Esophagus mucosa (tissue), 1 donor: ENCODE measurements around the gene ATPAF1. TPM values are rescaled to one million over a fixed set of nuclear protein-coding genes. Genes with fewer than 3 reads are reported as not detected.
"Not testable (repeated sequence)": the region's sequence is repeated elsewhere in the genome, so short reads cannot be mapped to it uniquely, and the experiment has no call there.

Experiments
- ATAC-seq: fragments of 200-7000 bp; cut with Tn5 transposase; one replicate; pipeline ENCODE4 v1.9.1; 2020
- total RNA-seq: library from RNA; stranded (reverse); gene quantifications from one replicate; pipeline ENCODE4 v1.2.4, GENCODE V29; 2023
- donor health status: DM: yes; HTN: yes; CAD: no.

ATPAF1 gene
- total RNA-seq, result 24.2 TPM

- peak; percentile 84 for ATAC-seq
These were observed at the start of gene ATPAF1 for GRCh38 chr1:46667782-46668760. TSS of gene ATPAF1 (minus strand) at chr1:46668364. CDS start at chr1:46668322, 42 bp downstream.

GRCh38 chr1:46717654-46718053 is 49.5 kb upstream of the ATPAF1 start:
- no peak for ATAC-seq

DNA sequence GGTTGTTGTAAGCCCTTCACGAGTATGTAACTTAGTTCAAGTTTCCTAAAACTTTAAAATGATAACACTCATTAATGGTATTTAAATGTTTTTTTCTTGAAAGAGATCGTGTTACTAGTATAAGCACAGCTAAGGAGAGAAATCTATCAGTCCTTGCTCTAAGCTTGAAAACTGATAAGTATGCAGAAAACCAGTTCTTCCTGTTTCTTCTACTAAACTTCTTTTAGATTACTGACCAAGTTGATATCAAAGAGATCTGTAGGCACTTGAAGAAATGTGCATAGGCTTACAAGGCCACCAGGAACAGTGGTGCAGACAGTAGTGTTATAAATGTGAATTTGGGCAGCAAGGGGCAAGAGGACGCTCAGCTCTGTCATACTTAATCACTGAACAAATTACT is 46.8 kb upstream of the ATPAF1 start:
- no peak for ATAC-seq

DNA sequence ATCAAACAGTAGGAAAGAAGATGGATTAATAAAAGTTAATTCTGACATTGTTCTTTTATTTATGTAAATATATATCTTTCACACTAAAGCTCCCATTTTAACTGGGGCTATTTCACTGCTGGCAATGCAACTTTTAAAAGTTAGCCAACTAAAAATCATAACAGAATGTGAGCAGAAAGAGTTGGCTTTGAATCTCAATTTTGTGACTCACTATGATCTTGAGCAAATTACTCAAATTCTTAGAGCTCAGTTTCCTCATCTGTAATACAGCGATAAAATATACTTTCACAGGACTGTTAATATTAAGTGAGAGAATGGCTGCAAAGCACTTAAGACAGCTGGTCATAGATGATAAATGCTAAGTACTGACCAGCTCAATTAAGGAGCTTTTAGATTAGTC is 40.0 kb upstream of the ATPAF1 start:
- no peak for ATAC-seq

GRCh38 chr1:46705408-46705807 is 37.2 kb upstream of the ATPAF1 start:
- no peak for ATAC-seq

DNA sequence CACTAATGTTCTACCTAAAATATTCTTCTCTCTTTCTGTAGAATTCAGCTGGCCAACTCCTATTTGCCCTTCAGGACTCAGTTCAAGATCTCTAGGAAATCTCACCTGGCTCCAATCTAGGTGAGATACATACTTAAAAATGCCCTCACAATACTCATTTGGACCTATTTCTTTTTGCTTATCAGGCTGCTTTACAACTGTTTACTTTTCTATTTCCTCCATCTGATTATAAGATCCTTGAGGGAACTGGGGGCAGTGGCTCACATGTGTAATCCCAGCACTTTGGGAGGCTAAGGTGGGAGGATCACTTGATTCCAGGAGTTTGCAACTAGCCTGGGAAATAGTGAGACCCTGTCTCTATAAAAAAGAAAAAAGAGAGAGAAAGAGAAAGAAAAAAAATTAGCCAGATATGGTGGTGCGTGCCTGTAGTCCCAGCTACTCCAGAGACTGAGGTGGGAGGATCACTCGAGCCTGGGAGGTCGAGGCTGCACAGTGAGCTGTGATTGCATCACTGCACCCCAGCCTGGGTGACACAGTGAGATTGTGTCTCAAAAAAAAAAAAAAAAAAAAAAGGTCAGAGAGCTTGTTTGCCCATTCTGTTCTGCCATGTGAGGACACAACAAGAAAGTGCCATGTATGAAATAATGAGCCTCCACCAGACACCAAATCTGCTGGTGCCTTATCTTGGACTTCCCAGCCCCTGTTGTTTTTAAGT is 35.9 kb upstream of the ATPAF1 start:
- ATAC-seq, result no peak

GRCh38 chr1:46699666-46700065 is 31.5 kb upstream of the ATPAF1 start:
- no peak for ATAC-seq

- ATAC-seq, result no peak
These were observed 28.9 kb upstream of the ATPAF1 start for GRCh38 chr1:46697053-46697452.

- ATAC-seq, result not testable (repeated sequence)
These were observed 26.5 kb upstream of the ATPAF1 start for GRCh38 chr1:46694676-46695075.

DNA sequence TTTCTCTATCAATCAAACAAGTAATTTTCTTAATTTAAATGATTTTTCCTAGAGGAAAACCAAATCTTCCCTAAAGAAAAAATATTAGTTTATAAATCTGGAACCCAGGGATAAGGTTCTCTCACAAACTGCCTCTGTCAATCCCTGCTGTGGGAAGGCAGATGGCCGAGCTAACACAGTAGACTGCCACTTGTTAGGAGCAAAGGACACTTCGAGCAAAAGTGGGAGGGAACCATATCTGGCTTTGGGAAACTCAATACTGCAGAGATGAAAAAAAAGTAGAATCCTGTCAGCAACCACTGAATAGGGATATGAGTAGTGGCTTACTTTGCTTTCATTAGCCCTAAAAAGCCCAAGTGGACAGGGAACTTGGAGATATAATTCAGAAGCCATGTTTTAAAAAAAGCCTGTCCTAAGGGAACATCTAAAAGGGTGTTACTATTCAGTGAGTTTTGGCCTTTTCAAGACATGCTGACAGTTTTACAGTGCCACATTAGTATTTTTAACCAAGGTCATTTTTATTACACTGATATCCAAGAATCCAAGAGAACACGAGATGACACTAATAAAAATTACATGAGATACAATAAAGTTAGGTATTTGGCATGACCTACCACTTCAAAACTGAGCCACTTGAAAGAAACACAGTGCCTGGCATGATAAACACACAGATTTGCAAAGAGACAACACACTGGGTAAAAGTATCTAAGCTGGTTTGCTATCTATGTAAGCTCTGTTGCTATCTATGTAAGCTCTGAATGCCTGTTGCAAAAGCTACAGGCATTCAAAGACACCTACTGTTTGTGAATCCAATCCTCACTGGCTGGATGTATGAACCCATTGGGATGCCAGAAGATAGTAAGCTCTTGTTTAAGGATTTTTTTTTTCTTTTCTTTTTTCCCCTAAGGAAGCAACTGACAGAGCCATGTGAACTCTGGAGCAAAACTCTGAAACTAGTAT is 24.9 kb upstream of the ATPAF1 start:
- no peak for ATAC-seq

DNA sequence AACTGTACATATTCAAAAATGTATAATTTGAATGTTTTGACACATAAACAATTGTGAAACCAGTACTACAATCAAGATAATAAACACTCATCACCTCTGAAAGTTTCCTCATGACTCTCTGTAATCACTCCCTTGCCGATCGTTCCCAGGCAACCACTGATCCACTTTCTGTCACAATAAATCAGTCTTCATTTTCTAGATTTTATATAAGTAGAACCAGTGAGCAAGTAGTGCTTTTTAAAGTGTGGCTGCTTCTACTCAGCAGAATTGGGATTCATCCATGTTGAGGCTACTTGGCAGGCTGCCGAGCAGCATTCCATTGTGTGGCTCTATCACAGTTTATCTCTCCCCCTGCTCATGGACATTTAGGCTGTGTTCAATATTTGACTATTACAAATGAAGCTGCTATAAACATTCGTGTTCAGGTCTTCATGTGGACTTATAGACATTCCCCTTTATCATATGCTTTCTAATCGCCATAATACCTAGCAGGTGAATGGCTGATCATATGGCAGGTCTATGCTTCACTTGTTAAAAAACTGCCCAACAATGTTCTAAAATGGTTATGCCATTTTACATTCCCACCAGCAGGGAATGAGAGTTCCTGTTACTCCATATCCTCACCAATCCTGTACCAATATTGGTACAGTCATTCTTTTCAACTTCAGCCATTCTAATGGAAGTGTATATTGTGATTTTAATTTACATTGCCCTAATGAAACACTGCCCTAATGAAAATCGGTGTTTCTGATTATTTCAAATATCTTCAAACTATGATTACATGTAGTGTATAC is 24.0 kb upstream of the ATPAF1 start:
- ATAC-seq, result no peak

- no peak for ATAC-seq
These were observed 22.8 kb upstream of the ATPAF1 start for GRCh38 chr1:46690931-46691421.

DNA sequence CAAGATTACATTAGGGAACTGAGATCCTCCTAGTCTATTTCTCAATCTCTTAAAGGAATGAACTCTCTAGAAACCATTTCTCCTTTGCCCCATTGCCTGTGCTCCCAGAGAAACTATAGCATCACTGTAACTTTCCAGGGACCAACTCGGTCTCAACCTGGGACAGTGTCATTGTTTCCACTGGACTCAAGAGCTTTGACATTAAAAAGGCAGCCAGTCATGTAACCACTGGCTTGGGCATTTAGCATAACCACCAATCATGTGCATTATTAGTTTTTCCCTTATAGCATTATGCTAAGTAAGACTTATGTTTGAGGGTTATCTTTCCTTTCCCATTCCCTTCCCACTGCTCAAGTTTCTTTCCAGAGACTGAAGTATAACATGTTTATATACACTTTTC is 21.7 kb upstream of the ATPAF1 start:
- no peak for ATAC-seq

DNA sequence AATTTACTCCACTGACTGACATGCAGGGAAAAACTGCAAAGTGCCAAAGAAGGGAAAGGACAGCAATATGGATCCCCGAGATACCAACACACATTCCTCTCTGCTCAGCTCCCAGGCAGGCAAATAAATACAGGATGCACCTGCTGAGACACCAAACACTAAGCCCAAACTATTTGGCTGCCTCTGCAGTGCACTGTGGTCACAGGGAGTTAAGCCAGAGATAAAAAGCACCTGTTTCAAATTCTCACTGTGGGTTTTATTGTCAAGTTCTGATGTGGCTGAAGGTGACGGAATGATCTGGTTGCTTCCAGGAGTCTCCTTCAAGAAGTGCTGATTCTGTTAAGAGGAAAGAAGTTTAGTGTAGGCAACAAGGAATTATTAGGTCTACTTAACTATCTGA is 21.2 kb upstream of the ATPAF1 start:
- ATAC-seq, result no peak

DNA sequence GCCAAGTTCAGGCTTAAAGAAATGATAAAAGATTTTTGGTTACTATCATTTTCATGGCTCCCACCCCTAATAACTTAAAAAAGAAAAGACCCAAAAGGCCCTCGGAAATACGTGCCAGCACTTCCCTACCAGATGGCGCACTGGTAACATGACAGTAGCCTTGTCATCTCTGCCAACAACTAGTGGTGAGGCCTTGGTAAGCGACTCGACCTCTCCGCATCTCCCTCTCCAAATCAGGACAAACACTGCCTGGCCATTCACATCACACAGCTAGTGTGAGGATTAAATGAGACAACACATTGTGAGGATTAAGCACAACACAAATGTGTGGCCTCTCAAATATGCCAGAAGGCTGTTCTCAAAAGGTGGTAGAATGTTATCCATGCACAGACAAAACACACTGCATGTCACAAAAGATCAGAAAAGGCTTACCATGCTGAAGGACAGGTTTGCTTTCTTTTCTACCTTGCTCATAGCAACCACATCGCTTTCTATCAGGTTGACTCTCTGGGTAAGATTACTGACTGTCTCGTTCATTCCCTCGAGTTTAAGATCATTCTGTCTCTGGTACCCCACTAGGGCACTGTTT is 19.9 kb upstream of the ATPAF1 start:
- ATAC-seq, result peak; percentile 69

- peak; percentile 94 for ATAC-seq
These were observed 19.0 kb upstream of the ATPAF1 start for GRCh38 chr1:46687093-46687659.

DNA sequence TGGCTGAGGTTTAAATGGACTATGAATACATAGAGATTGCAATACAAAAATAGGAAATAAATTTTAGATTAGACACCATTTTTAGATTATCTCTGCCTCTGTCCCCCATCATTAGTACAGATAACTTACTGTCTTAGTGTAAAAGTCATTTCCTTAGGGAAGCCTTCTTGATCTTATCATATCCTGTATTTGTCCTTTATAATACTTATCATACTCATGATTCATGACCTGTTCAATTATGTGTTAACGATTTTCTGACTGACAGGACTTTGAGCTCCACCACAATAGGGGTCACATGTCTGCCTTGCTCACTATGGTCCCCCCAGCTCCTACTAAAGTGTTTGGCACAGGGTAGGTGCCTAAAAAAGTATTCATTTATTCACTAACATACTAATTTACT is 18.1 kb upstream of the ATPAF1 start:
- ATAC-seq, result no peak

- ATAC-seq, result no peak
These were observed 16.5 kb upstream of the ATPAF1 start for GRCh38 chr1:46684670-46685069.

DNA sequence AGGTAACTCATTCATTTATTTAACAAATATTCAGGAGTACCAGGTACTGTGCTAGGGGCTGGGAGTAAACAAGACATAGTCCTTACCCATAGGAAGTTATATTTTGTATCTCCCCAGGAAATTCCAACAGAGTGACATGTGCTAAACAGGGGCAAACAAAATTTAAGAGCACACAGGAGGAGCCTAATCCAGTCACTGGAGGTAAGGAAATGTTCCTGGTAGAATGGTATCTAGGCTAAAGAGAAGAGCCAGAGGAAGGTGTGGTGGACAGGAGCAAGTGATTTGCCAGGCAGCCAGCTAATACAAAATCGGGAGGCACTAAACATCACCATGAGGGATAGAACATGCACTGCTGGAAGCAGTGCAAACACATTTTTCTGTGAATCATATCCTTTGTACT is 13.9 kb upstream of the ATPAF1 start:
- no peak for ATAC-seq

DNA sequence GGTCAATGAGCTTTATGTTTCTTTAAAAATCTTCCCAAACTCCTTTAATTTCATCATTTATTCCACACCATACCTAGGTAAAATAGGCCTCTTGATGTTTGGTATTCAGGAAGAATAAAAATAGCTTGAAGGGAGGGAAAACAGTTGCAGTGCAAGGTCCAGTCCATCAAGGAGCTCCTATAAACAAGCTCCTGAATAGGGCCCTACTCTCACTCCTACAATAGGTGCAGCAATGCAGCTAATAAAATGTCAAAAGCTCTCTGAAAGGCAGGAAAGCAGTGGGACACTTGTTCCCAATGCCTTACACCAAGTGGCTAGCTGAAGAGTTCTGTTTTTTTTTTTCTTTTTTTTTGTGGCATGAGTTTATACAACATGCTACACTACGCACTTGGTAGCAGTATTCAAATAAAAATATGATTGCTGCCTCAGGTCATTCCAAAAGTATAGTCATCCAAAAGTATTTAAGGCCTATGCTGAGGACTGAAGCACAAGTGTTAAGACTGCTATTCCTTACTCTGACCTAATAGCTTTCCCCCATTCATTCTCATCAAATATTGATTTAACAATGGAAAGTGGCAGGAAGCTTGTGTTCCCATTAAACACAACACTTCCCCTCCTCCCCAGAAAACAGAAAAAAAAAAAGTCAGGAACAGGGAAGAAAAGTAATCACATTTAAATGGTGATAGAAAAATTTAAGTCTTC is 13.3 kb upstream of the ATPAF1 start:
- ATAC-seq, result no peak
